Left colon (tissue), 2 donors: ENCODE results near the gene ADPRS. TPM values are rescaled to one million over a fixed set of nuclear protein-coding genes. Genes with fewer than 3 reads are reported as not detected.

Experiments
- ATAC-seq: fragments of 200-7000 bp; cut with Tn5 transposase; one replicate; pipeline ENCODE4 v1.9.1; 2020; ENCODE audit warnings: mild to moderate bottlenecking, moderate library complexity
- DNase-seq, 2 donors: peaks; one replicate each; pipeline ENCODE4 v3.0.0-alpha.2; 2020
- intact Hi-C, 2 donors: fragments of 100-400 bp; cut with DNase I in 1 of 2; cut with micrococcal nuclease in 1 of 2; formaldehyde crosslinking; loops; one replicate each; pipeline versions ENCODE4 v1.11.2 to v1.14.0; 2022; cut with DNase I, micrococcal nuclease
- total RNA-seq, 2 donors: library from RNA; stranded (reverse); fragmentation: NEBNext Ultra II Directional; extraction: Animal tissue kit (Norgen Biotek cat#: 25700); gene quantifications; one replicate each; pipeline ENCODE4 v1.2.1, GENCODE V29; 2021
- donor health status: DM: no; HTN: no; CAD: no.
- donor health status: DM: yes; HTN: yes; CAD: no.

Gene ADPRS
- total RNA-seq, 2 donors from 2014 or later = 22.2 to 22.3 TPM

DNA sequence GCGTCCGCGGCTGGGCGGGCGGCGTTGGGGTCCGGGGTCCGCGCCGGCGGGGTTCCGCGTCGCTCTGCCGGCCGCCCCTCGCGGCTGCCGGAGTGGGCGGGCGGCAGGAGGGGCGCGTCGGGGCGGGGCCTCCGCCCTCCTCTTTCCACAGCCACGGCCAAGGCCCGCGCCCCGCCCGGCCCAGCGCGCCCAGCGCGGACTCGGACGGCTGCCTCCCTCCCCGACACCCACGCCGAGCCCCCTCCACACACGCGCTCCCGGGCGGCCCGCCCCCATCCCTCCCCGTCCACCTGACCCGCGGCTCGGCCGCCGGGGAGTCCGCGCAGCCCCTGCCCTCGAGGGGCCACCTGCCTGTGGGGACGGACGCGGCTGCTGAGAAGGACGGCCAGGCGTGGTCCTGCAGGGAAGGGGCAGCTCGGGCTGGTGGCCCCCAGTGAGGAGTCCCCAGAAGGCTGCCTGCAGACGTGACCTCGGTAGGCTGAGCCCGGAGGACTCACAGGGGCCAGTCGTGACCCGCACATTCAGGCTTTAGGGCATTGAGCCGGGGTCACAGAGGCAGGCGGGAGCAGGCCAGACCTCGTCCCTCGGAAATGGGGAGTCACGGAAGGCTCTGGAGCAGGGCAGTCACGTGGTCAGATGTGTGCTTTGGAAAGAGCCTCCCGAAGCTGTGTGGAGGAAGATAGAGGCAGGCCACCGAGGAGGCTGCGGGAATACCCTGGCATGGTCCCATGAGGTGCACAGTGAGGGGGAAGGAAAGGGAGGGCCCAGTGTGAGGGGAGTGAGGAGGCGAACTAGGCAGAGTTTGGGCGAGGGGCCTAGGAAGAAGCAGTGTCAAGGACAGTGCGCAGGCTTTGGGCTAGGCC is 36.7 kb downstream of the ADPRS start, which contains the start of gene COL8A2:
TSS of gene COL8A2 (minus strand) at position 94 of the 863 bp plus-strand sequence. CDS start 24,980 bp downstream, outside the sequence.
- intact Hi-C loops = no loop called here
- DNase-seq = peak in 1 of 2 donors; percentile 31
- peak; percentile 65 for ATAC-seq

DNA sequence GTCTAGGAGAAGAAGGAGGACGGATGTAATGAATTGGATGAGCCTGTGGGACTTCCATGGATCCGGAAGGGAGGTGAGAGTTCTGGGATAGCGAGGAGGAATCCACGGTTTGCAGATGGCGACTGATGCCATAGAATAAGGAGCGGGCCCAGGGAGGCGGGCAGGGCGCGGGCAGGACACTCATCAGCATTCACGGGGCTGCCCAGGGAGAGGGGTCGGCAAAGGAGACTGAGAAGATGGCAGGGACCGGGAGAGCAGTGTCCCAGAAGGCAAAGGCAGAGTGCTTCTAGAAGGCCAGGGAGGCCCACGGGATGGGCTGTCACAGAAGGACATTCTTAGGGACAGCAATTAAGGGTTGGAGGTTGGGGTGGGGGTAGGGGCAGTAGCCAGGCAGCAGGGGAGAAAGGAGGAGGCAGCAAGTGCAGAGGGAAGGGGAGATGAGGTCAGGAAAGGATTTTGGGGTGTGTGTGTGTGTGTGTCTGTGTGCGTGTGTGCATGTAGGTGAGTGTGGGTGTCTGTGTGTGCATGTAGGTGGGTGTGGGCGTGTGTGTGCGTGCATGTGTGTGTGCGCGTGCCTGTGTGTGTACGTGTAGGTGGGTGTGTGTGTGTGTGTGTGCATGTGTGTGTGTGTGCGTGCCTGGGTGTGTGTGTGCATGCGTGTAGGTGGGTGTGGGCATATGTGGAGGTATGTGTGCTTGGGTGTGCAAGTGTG is 37.5 kb downstream of the ADPRS start:
- intact Hi-C loops = no loop called here
- DNase-seq = no peak
- no peak for ATAC-seq

DNA sequence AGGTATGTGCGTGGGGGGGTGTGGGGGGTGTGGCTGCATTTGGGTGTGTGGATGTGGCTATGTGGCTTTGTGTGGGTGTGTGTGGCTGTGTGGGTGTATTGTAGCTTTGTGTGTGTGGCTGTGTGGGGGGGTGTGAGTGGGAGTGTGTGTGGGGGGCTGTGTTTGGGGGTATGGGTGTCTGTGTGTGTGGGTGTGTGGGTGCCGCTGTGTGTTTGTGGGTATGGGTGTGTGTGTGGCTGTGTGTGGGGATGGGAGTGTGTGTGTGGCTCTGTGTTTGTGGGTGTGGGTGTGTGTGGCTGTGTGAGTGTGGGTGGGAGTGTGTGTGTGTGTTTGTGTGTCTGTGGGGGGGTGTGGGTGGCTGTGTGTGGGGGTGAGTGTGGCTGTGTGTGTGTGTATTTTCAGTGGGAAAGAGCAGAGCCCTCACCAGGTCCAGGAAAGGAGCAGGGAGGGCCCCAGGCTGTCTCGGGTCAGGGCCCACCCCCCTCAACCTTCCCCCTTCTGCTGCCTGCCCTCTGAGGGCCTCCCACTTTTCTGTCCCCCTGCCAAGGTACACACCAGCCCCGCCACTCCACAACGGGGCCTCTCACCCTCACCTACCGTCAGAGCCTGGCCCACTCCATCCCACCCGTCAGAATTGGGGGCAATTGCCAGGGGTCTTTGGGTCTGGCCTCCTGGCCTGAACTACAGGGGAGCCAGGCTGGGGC is 38.3 kb downstream of the ADPRS start:
- ATAC-seq = no peak

GRCh38 chr1:36128126-36128904 is 39.6 kb downstream of the ADPRS start:
- no peak for ATAC-seq
- DNase-seq = no peak
- intact Hi-C loops = no loop called here

More for the DNA sequence above, 38.3 kb downstream of the ADPRS start:
- DNase-seq = no peak
- intact Hi-C loops = no loop called here

- no peak for ATAC-seq
- intact Hi-C loops = no loop called here
These were observed 40.2 kb downstream of the ADPRS start for GRCh38 chr1:36128905-36129206.

DNA sequence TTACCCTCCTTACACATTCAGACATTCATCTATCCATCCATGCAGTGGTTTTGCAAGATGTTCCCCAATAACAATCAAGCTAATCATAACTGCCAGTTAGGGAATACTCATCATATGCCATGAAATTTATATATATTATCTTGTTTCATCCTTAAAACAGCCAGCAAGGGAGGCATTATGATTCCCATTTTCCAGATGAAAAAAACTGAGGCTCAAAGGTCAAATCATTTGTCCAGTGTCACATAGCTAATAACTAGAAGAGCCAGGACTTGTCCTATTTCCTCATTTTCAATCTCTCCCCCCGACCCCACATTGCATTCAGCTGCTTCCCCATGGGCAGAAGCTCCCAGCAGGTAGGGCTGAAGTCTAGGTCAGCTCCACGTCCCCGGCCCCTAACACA is 43.3 kb downstream of the ADPRS start:
- ATAC-seq = no peak
- intact Hi-C loops = no loop called here
- no peak for DNase-seq

More at GRCh38 chr1:36128905-36129206, 40.2 kb downstream of the ADPRS start:
- no peak for DNase-seq

- ATAC-seq (peak; percentile 98), DNase-seq (peak; percentile 93 to 95)
- intact Hi-C loops = no loop called here
These were observed 44.8 kb downstream of the ADPRS start for GRCh38 chr1:36133484-36133883.

- no peak for ATAC-seq
- DNase-seq = no peak
- intact Hi-C loops = no loop called here
These were observed 45.3 kb downstream of the ADPRS start for GRCh38 chr1:36134031-36134430.

GRCh38 chr1:36134505-36135329 is 46.0 kb downstream of the ADPRS start:
- intact Hi-C loops = no loop called here
- DNase-seq (peak in 1 of 2 donors; percentile 62), ATAC-seq (peak; percentile 39)

DNA sequence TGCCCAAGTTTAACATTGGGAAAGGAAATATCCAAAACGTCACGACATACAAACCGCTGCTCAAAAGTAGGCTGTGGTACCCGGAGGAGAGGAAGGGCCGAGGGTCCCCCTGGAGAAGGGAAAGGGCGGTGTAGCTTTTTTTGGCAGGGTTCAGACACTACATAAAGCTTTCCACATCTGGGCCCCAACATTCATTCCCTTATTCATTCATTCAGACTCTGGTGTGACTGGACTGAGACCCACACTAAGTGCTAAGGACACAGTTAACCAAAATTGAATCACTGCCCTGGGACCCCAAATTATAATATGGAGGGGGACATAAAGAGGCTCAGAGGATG is 46.6 kb downstream of the ADPRS start:
- no peak for DNase-seq
- ATAC-seq = no peak
- intact Hi-C loops = no loop called here

- no peak for DNase-seq
- ATAC-seq = no peak
- intact Hi-C loops = no loop called here
These were observed 47.1 kb downstream of the ADPRS start for GRCh38 chr1:36135796-36136195.

DNA sequence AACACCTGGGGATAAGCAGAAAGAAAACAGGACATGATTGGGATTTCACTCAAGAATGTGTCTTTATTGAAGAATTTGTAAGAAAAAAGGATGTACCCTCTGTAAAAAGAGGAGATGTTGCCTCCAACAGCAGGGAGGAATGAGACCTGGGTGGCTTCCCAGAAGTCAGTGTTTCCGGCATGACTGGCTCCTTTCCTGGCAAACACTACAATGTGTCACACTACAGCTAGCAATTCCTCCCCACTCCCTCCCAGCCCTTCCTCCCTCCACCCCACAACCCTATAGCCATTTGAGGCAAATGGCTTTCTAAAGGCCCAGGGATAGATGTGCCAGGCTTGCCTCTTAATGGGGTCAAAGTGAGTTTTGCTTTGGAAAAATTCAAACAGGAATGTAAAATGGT is 47.8 kb downstream of the ADPRS start:
- no peak for ATAC-seq
- DNase-seq = no peak
- intact Hi-C loops = no loop called here

DNA sequence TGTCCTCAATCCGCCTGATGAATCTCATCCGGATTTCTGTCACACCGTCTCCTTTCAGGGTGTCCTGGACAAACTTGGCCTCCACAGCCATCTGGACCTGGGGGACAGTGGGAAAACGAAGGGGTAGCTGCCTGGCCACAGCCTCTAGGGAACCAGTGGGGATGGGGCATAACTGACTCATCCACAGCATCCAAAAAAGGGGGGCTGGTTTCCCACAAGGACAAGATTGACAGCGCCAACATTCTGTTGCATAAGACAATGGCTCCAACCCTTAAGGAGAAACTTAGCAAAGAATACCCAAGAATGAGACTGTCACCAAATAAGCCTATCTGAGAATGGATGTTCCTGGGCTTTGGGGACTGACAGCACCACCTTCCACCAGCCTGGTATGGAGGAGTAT is 48.5 kb downstream of the ADPRS start:
- DNase-seq (no peak), ATAC-seq (no peak)
- intact Hi-C loops = no loop called here

DNA sequence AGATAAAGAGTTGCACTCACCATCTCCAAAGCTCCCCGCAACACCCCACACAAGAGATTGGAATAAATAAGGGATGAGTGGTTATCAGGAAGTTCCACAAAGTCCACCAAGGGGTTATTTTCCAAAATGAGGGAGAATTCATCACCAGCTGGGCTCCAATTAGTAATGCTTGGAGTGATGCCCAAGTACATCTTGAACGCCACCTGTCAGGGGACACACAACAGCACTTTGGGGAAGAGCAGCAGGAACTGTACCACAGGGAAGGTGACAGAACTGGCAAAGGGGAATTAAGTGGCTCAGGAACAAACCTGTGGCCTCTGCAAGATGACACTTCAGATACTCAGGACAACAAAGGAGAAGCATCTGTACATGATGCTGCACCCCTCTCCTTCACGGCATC is 49.1 kb downstream of the ADPRS start:
- no peak for ATAC-seq
- intact Hi-C loops = no loop called here
- DNase-seq = no peak

GRCh38 chr1:36139521-36139920 is 50.8 kb downstream of the ADPRS start:
- intact Hi-C loops = no loop called here
- DNase-seq (no peak), ATAC-seq (no peak)

DNA sequence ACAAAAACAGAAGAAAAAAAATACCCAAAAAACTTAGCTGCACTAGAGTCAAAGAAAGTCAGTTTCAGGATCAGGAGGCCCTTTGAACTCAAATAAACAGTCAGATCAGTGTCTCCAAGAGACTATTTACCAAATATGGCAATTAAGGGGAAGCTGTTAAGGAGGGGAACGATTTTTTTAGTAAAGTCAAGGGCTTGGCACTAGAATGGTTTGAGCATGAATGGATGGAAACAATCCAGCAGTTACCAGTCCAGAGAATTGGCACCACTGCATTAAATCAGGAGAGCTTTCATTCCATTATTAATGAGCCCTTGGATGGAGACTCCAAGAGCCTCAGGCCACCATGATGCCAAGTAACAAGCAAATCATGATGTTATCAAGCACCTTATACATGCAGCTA is 53.4 kb downstream of the ADPRS start:
- intact Hi-C loops = no loop called here
- no peak for ATAC-seq
- no peak for DNase-seq

DNA sequence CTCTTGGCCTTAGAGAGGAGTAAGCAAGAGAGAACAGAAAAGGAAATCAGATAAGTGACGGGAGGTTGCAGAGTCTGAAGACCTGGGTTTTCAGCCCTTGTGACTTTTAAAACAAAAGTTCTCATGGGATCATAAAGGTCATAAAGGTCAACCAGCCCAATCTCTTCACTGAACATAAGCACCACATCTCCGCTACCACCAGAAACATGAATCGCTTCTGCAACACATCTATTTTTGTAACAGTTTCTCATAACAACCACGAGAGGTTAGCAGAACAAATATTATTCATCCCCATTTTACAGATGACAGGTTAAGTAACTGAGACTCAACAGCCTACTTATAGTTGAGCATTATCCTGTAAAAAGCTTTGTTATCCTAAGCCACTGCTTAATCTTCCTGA is 54.7 kb downstream of the ADPRS start:
- DNase-seq = no peak
- ATAC-seq = no peak
- intact Hi-C loops = no loop called here
